Activated B cell treated with CpG ODN at 0.5 μM for 24 hours (primary cell): ENCODE measurements around the gene MBTPS1. TPM values are rescaled to one million over a fixed set of nuclear protein-coding genes. Genes with fewer than 3 reads are reported as not detected.

ENCODE experiments used
- ATAC-seq: fragments of 200-7000 bp; cut with Tn5 transposase; one replicate; pipeline ENCODE4 v1.10.0; 2021; ENCODE audit warnings: low read depth, mild to moderate bottlenecking, moderate library complexity
- CTCF ChIA-PET: fragments of 350-600 bp; sonication (Branson Sonifier 250); formaldehyde crosslinking; loops from one replicate; lab custom pipeline; 2021; ENCODE audit warnings: antibody characterized with exemption; lab: Charles Lee
- POLR2A ChIA-PET: fragments of 350-600 bp; sonication (Branson Sonifier 250); formaldehyde crosslinking; loops from one replicate; lab custom pipeline; 2021; ENCODE audit warnings: antibody characterized with exemption; lab: Charles Lee
- DNase-seq: peaks from one replicate; pipeline ENCODE4 v3.0.0; 2022
- H3K27ac Mint-ChIP-seq: one replicate; pipeline ENCODE4 v1.8.0; 2020; ENCODE audit warnings: mixed read lengths
- H3K27me3 Mint-ChIP-seq: one replicate; pipeline ENCODE4 v1.8.0; 2021; ENCODE audit warnings: mixed read lengths
- H3K36me3 Mint-ChIP-seq: one replicate; pipeline ENCODE4 v1.8.0; 2021; ENCODE audit warnings: low read depth, mixed read lengths
- H3K4me1 Mint-ChIP-seq: one replicate; pipeline ENCODE4 v1.8.0; 2021; ENCODE audit warnings: mixed read lengths
- H3K4me3 Mint-ChIP-seq: one replicate; pipeline ENCODE4 v1.8.0; 2020; ENCODE audit warnings: mild to moderate bottlenecking, mixed read lengths
- H3K9me3 Mint-ChIP-seq: one replicate; pipeline ENCODE4 v1.8.0; 2020; ENCODE audit warnings: mixed read lengths
- intact Hi-C: fragments of 100-400 bp; cut with micrococcal nuclease; formaldehyde crosslinking; loops from one replicate; pipeline ENCODE4 v1.15.1; 2024
- total RNA-seq: library from RNA; stranded (reverse); gene quantifications from 2 replicates; pipeline ENCODE4 v1.2.3, GENCODE V29; 2022
- TF ChIP-seq, protein P1 (sequence below): fragments of 200-600 bp; IDR thresholded peaks from one replicate; pipeline ENCODE4 v1.8.0; 2022; ENCODE audit warnings: antibody characterized with exemption, mild to moderate bottlenecking

MBTPS1 gene
- total RNA-seq, 1 donor from 2014 or later, result 79.2 TPM

DNA sequence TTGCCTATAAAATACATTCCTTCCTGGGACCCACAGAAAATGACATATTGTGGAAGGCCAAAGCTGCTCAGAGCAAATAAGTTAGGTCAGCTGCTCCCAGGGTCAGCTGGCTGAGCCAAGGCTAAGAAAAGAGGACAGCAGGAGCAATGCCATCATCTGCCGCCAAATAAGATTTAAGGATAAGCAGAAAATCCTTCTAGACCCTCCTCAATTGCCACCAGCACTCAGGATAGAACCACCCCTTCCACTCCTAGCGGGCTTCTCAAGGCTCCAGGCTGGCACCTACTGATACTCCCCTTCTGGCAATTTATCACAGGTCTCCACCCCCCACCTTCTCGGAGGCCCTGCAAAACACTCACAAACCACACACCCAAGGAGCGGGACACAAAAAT, 22.9 kb downstream of the MBTPS1 start:
- Mint-ChIP-seq H3K4me1 (peaks cover 8% of the 10 kb centered on the region), H3K27ac (no peak overlapping the region), H3K9me3 (no peaks in the 10 kb centered on the region), H3K27me3 (no peaks in the 10 kb centered on the region), H3K36me3 (peaks cover 88% of the 10 kb centered on the region), H3K4me3 (no peak overlapping the region)
- TF ChIP-seq, protein P1, sequence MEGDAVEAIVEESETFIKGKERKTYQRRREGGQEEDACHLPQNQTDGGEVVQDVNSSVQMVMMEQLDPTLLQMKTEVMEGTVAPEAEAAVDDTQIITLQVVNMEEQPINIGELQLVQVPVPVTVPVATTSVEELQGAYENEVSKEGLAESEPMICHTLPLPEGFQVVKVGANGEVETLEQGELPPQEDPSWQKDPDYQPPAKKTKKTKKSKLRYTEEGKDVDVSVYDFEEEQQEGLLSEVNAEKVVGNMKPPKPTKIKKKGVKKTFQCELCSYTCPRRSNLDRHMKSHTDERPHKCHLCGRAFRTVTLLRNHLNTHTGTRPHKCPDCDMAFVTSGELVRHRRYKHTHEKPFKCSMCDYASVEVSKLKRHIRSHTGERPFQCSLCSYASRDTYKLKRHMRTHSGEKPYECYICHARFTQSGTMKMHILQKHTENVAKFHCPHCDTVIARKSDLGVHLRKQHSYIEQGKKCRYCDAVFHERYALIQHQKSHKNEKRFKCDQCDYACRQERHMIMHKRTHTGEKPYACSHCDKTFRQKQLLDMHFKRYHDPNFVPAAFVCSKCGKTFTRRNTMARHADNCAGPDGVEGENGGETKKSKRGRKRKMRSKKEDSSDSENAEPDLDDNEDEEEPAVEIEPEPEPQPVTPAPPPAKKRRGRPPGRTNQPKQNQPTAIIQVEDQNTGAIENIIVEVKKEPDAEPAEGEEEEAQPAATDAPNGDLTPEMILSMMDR, result no peak
- no peak for DNase-seq
- CTCF ChIA-PET, result no interaction called here
- intact Hi-C loops, result no loop called here
- POLR2A ChIA-PET, result no interaction called here
- no peak for ATAC-seq

DNA sequence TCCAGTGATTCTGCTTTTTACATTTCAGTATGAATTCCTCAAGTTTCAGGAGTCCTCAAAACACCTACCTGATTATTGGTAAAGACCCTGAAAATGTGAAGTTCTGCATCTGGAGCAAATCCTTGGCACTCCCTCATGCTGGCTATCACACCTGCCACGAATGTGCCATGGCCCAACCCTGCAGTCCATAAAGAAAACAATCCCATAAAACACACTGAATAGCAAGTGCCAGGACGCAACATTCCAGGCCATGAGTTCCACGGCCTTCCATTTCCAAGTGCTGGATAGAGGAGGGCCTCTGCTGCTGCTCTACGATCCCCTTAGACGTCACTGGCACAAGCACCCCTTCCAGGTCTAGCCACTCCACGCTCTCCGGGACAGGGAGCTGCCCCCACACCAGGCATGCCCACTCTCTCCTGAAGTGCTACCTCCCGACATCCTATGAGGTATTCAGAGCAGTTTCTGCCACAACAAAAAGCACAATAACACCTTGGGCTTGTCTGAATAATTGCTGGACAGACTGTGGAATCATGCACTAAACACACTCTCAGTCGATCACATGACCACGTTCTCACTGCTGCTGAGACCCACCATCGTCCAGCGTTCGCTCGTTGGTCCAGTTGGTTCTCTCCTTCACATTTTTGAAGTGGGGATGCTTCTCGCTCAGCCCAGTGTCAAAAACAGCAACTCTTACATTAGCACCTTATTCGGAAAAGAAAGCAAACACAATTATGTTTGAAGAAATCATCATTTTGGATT, 23.4 kb downstream of the MBTPS1 start:
- H3K4me3 Mint-ChIP-seq, result no peak overlapping the region
- peaks cover 14% of the 10 kb centered on the region for H3K4me1 Mint-ChIP-seq
- H3K36me3 Mint-ChIP-seq, result peaks cover 90% of the 10 kb centered on the region
- TF ChIP-seq, protein P1, result no peak
- H3K27me3 Mint-ChIP-seq, result no peaks in the 10 kb centered on the region
- H3K9me3 Mint-ChIP-seq, result no peaks in the 10 kb centered on the region
- CTCF ChIA-PET, result no interaction called here
- ATAC-seq, result no peak
- no peak for DNase-seq
- no peak overlapping the region for H3K27ac Mint-ChIP-seq
- POLR2A ChIA-PET, result no interaction called here
- intact Hi-C loops, result no loop called here

DNA sequence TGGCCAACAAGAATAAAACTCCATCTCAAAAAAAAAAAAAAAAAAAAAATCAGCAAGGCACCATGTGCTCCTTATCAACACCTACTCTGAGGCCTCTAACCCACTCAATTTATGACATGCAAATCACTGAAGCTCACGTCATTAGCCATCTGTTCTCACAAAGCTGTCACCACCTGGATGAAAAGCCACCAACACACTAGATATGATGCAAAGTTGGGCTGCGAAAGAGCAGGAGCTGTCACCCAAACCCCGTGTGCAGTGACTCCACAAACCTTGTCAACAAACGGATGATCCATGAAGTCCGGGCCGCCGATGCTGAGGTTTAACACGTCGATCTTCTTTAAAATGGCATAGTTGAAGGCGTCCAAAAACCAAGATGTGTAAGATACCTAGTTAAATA, 25.3 kb downstream of the MBTPS1 start:
- no peak overlapping the region for H3K27ac Mint-ChIP-seq
- intact Hi-C loops, result no loop called here
- no peaks in the 10 kb centered on the region for H3K27me3 Mint-ChIP-seq
- H3K4me3 Mint-ChIP-seq, result no peak overlapping the region
- CTCF ChIA-PET, result no interaction called here
- H3K4me1 Mint-ChIP-seq, result peaks cover 29% of the 10 kb centered on the region
- H3K36me3 Mint-ChIP-seq, result peaks cover 90% of the 10 kb centered on the region
- ATAC-seq (no peak), DNase-seq (no peak)
- POLR2A ChIA-PET, result no interaction called here
- no peaks in the 10 kb centered on the region for H3K9me3 Mint-ChIP-seq
- TF ChIP-seq, protein P1, result no peak

DNA sequence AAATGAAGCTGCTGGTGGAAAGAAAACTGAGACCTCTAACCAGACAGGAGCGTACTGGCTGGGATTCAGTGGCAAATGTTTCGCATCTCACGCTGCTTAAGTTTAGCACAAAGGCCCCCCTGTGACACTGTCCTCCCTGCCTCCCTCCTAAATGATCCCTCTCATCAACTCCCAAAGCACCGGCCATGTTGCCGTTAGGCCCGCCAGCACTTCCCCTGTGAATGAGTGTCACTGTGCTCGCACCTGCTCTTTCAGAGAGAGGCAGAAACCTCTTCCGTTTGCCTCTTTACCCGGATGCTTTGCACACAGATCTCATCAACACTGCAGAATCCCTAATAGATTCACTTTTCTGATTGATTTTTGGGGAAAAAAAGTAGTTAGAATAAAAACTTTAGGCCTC, 26.5 kb downstream of the MBTPS1 start:
- TF ChIP-seq, protein P1, result no peak
- intact Hi-C loops, result no loop called here
- Mint-ChIP-seq H3K4me3 (no peak overlapping the region), H3K4me1 (peaks cover 38% of the 10 kb centered on the region), H3K27ac (no peak overlapping the region), H3K36me3 (peaks cover 87% of the 10 kb centered on the region), H3K9me3 (no peaks in the 10 kb centered on the region), H3K27me3 (no peaks in the 10 kb centered on the region)
- ChIA-PET CTCF (interaction anchor here (3.8 to 7.7 kb wide), 2 partner anchors 26 to 97 kb away, joined by 17 to 44 read pairs; partner anchors contain the start of genes MBTPS1 and TAF1C), POLR2A (interaction anchor here (3.4 kb wide), 1 partner anchor 27 kb away, joined by 12 read pairs; the partner anchor contains the start of gene MBTPS1)
- ATAC-seq (no peak), DNase-seq (no peak)

DNA sequence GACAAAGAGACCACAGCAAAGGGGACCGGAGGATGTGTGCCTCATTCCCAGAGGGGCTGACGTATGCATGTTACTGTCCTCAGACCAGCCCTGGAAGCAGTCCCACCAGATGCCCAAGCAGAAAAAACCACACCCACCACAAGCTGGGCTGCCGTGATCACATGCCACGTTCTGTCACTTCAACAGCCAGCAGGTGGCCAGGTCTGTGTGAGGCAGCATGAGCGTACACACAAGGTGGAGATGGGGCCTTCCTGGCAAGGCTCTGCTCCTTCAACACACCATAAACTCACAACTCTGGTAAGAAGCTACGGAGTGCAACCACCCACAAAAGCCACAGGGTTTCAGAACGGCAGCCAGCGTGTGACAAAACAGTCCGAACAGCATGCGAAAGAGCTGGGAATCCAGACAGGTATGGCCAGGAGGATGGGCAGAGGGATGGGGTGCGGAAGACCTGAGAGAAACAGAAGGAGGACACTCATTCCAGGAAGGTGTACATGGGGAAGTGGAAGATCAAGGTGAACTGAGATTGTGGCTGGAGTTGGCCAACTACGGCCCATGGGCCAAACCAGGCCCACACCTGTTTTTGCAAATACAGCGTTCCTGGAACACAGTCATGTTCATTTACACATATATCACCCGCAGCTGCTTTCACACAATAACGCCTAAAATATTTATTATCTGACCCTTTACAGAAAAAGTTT, 27.9 kb downstream of the MBTPS1 start:
- peak; percentile 82 for ATAC-seq
- TF ChIP-seq, protein P1, result no peak
- Mint-ChIP-seq H3K27ac (peak overlapping the region; percentile 57), H3K27me3 (no peaks in the 10 kb centered on the region), H3K36me3 (peaks cover 83% of the 10 kb centered on the region), H3K4me3 (no peak overlapping the region), H3K9me3 (no peaks in the 10 kb centered on the region), H3K4me1 (peaks cover 45% of the 10 kb centered on the region)
- CTCF ChIA-PET, result interaction anchor here (0.8 to 7.7 kb wide), 8 partner anchors 19 to 417 kb away, joined by 3 to 44 read pairs (median 3); partner anchors contain the start of genes MBTPS1 and TAF1C
- peak; percentile 35 for DNase-seq
- POLR2A ChIA-PET, result interaction anchor here (3.4 kb wide), 1 partner anchor 28 kb away, joined by 12 read pairs; the partner anchor contains the start of gene MBTPS1
- intact Hi-C loops, result loop anchor here (1.0 to 5.0 kb wide), 5 partner anchors 27 to 418 kb away; partner anchors contain the start of gene MBTPS1
